Jurkat, Clone E6-1 (cell line): ENCODE results near the gene PDXK.

Source experiments
- DNase-seq: peaks from one replicate; pipeline ENCODE4 v3.0.0-alpha.2; 2011; ENCODE audit warnings: low read depth, low spot score
- H3K4me3 ChIP-seq: 2 replicates; pipeline ENCODE4 v1.5.1; 2011; ENCODE audit warnings: mild to moderate bottlenecking, low read length, control low read depth, moderate library complexity

Gene PDXK

GRCh38 chr21:43719748-43720538 lies 1.0 kb downstream of the PDXK start:
- peak overlapping the region; percentile 71 for H3K4me3 ChIP-seq
- DNase-seq, result no peak

DNA sequence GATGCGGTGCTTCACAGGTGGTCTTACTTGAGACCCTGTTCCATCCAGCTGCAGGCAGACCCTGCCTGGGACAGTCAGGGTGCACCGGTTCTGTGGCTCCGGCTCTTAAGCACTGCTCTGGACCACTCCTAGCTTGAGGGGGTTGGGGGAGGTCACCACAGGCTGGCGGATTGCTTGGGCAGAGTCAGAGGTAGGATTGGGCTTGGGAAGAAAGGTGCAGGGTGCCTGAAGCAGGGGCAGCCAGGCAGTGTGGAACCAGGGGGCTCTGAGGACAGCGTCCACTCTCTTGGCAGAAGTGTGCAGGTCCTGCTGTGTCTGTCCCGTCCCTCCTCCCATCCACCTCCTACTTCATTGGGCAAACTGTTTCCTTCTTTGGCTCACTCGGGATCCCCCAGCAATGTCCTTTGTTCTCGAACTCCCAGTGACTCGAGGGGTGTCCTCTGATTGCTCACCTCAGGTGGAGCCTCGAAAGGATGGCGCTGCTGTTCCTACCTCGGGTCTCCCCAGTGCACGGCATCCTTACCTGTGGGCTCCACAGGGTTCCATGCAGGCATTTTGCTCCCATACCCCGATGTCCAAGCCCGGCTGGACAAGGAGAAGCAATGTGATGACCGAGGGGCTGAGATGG lies 1.7 kb downstream of the PDXK start:
- no peak overlapping the region for H3K4me3 ChIP-seq
- DNase-seq, result no peak

DNA sequence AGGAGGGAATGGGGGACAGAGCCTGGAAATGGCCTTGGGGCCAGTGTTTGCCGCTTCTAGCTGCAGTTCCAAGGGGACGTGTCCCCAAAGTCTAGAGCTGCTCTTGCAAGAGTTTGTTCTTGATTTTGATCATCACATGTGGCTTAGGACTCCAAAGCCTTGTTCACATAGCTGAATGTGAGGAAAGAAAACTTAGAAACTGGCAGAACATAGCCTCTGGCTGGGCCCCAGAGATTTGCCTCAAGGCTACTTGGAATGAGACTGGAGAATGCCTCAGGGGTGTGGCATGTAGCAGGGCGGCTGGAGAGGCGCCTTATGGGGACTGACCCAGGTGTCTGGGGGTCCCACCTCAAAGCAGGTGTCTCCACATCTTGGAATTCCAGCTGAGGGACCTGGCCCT lies 2.3 kb downstream of the PDXK start:
- no peak for DNase-seq
- no peak overlapping the region for H3K4me3 ChIP-seq

- H3K4me3 ChIP-seq, result no peak overlapping the region
- DNase-seq, result no peak
These were observed 3.0 kb downstream of the PDXK start for GRCh38 chr21:43721939-43722338.

- H3K4me3 ChIP-seq, result no peak overlapping the region
- no peak for DNase-seq
These were observed 4.7 kb downstream of the PDXK start for GRCh38 chr21:43723648-43724047.

DNA sequence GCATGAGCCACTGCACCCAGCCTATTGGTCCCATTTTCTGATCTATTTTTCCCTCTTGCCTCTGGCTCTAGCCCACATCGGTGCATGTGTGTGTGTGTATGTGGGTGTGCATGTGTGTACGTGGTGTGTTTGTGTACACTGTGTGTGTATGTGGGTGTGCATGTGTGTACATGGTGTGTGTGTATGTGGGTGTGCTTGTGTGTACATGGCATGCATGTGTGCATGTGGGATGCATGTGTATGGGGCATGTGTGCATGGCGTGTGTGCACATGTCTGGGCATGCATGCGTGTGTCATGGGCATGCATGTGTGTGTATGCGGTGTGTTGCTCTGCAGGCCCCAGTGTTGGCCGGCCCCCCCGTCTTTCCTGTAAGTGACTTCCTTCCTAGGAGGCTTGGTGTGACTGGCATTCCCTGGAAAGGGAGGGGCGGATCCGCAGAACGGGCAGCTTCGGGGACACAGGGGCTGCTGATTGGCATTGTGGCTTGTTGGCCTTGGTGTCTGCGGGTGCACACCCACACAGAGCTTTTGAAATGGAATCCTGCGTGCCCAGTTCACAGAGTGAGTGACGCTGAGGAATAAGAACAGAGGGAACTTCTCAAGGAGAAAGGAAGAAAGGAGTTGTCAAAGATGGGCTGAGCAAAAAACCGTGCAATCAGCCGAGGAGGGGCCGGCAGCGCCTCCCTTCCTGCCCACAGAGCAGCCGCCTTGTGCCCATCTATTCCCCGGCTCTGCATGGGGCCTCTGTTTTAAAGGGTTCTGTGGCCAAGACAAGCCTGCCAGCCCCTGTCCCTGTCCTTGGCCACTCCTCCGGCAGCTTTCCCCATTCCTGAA lies 8.0 kb downstream of the PDXK start:
- no peak for DNase-seq
- no peak overlapping the region for H3K4me3 ChIP-seq

GRCh38 chr21:43727519-43728153 lies 8.7 kb downstream of the PDXK start:
- no peak for DNase-seq
- no peak overlapping the region for H3K4me3 ChIP-seq

DNA sequence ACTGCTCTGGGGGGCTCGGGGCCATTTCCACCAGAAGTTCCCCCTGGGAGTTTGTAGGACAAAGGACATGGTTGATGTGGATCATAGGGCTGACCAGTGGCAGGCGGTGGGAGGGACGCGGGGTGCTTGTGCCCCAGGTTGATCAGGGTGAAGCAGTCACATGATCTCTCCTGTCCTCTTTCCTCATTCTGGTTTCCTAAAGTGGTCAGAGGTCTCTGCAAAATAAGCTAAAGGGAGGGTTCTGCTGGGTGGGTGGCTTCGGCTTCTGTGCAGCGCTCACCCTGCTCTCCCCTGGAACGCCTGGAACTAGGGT lies 9.2 kb downstream of the PDXK start:
- DNase-seq, result no peak
- H3K4me3 ChIP-seq, result peak overlapping the region; percentile 39

- peak overlapping the region; percentile 39 for H3K4me3 ChIP-seq
- DNase-seq, result peak; percentile 22
These were observed 9.8 kb downstream of the PDXK start for GRCh38 chr21:43728467-43729390.

GRCh38 chr21:43731476-43731875 lies 12.5 kb downstream of the PDXK start:
- no peak overlapping the region for H3K4me3 ChIP-seq
- no peak for DNase-seq

GRCh38 chr21:43731891-43732711 lies 13.2 kb downstream of the PDXK start:
- no peak overlapping the region for H3K4me3 ChIP-seq

DNA sequence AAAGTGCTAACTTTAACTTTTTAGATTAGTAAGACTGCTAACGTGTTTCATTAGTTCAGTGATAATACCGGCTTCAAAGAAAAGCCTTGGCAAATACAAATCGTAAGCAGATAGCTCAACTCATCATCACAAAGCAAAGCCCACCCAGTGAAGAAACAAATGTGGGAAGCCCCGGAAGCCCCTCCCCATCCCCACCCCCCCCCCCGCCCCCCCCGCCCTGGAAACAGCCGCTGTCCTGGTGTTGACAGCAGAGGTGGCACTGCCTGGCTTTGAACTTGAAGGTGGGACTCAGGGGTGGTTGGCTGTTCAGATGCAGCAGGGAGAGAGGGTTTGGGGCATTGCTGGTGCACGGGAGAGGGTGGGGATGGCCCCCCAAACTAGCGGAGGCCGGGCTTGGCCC lies 14.1 kb downstream of the PDXK start:
- H3K4me3 ChIP-seq, result no peak overlapping the region
- peak; percentile 35 for DNase-seq

More at GRCh38 chr21:43731891-43732711, 13.2 kb downstream of the PDXK start:
- DNase-seq, result no peak

DNA sequence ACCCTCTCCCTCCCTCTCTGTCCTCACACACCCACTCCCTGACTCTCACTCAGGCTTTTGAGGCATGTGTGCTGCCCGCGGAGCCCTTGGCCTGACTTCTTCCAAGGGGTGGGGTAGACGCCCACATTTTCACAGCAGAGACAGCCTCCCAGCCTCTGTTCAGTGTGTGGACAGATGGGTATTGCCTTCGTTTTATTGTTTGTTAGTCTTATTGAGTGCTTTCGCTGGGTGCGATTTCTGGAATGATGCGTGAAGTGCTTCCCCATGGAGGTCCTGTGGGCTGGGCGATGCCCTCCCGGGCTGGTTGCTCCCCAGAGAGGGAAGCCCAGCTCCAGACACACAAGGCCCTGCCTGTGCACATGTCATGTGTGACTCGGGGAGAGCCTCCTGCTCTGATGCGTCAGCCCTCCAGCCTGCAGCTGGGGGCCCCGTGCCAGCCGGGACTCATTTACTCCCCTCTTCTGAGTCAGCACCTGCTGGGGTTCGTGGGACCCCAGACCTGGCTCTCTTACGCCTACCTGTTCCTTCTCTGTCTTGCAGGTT lies 14.7 kb downstream of the PDXK start:
- H3K4me3 ChIP-seq, result no peak overlapping the region
- no peak for DNase-seq

- H3K4me3 ChIP-seq, result no peak overlapping the region
- DNase-seq, result no peak
These were observed 15.4 kb downstream of the PDXK start for GRCh38 chr21:43734131-43734927.

- DNase-seq, result no peak
- H3K4me3 ChIP-seq, result no peak overlapping the region
These were observed 15.9 kb downstream of the PDXK start for GRCh38 chr21:43734928-43735229.

GRCh38 chr21:43735236-43736091 lies 16.5 kb downstream of the PDXK start:
- DNase-seq, result no peak
- no peak overlapping the region for H3K4me3 ChIP-seq
